Dendritic cell treated with granulocyte-macrophage colony-stimulating factor and Interleukin-4, amounts not matched to agents 40 ng/mL and 50 ng/mL, for 4 days (primary cell): ENCODE measurements around the gene ASIC4.

Source experiments
- H3K27ac Mint-ChIP-seq: one replicate; pipeline ENCODE4 v1.8.0; 2022; ENCODE audit warnings: mild to moderate bottlenecking, mixed read lengths
- H3K27me3 Mint-ChIP-seq: one replicate; pipeline ENCODE4 v1.8.0; 2022; ENCODE audit warnings: mild to moderate bottlenecking, mixed read lengths
- H3K36me3 Mint-ChIP-seq: one replicate; pipeline ENCODE4 v1.8.0; 2022; ENCODE audit warnings: low read depth, mixed read lengths
- H3K4me1 Mint-ChIP-seq: one replicate; pipeline ENCODE4 v1.8.0; 2022; ENCODE audit warnings: low read depth, mixed read lengths
- H3K4me3 Mint-ChIP-seq: one replicate; pipeline ENCODE4 v1.8.0; 2022; ENCODE audit warnings: mild to moderate bottlenecking, moderate library complexity, mixed read lengths
- H3K9me3 Mint-ChIP-seq: one replicate; pipeline ENCODE4 v1.8.0; 2022; ENCODE audit warnings: mixed read lengths
- intact Hi-C: fragments of 100-400 bp; cut with micrococcal nuclease; formaldehyde crosslinking; loops from one replicate; pipeline ENCODE4 v1.15.0; 2022

ASIC4 gene

GRCh38 chr2:219559156-219559915 lies 45.1 kb downstream of the ASIC4 start:
- intact Hi-C loops = no loop called here
- Mint-ChIP-seq H3K27ac (no peak overlapping the region), H3K36me3 (no peaks in the 10 kb centered on the region)

GRCh38 chr2:219560037-219560892 lies 46.0 kb downstream of the ASIC4 start:
- Mint-ChIP-seq H3K27me3 (no peaks in the 10 kb centered on the region), H3K4me3 (no peak overlapping the region), H3K27ac (no peak overlapping the region), H3K9me3 (no peaks in the 10 kb centered on the region), H3K4me1 (no peaks in the 10 kb centered on the region), H3K36me3 (no peaks in the 10 kb centered on the region)
- intact Hi-C loops = no loop called here

More at GRCh38 chr2:219559156-219559915, 45.1 kb downstream of the ASIC4 start:
- no peaks in the 10 kb centered on the region for H3K4me1 Mint-ChIP-seq
- no peaks in the 10 kb centered on the region for H3K9me3 Mint-ChIP-seq
- H3K4me3 Mint-ChIP-seq = no peak overlapping the region
- H3K27me3 Mint-ChIP-seq = peaks cover 5% of the 10 kb centered on the region

GRCh38 chr2:219560893-219561178 lies 46.6 kb downstream of the ASIC4 start:
- H3K27ac Mint-ChIP-seq = no peak overlapping the region
- no peaks in the 10 kb centered on the region for H3K9me3 Mint-ChIP-seq
- intact Hi-C loops = no loop called here
- no peaks in the 10 kb centered on the region for H3K27me3 Mint-ChIP-seq
- H3K36me3 Mint-ChIP-seq = no peaks in the 10 kb centered on the region
- H3K4me1 Mint-ChIP-seq = no peaks in the 10 kb centered on the region
- no peak overlapping the region for H3K4me3 Mint-ChIP-seq

- Mint-ChIP-seq H3K27me3 (no peaks in the 10 kb centered on the region), H3K4me3 (no peak overlapping the region), H3K27ac (no peak overlapping the region), H3K4me1 (no peaks in the 10 kb centered on the region), H3K9me3 (no peaks in the 10 kb centered on the region), H3K36me3 (no peaks in the 10 kb centered on the region)
- intact Hi-C loops = no loop called here
Observed at GRCh38 chr2:219561179-219562048, 47.1 kb downstream of the ASIC4 start.

GRCh38 chr2:219562049-219563020 lies 48.1 kb downstream of the ASIC4 start:
- no peak overlapping the region for H3K4me3 Mint-ChIP-seq
- intact Hi-C loops = no loop called here
- no peaks in the 10 kb centered on the region for H3K27me3 Mint-ChIP-seq
- H3K9me3 Mint-ChIP-seq = no peaks in the 10 kb centered on the region
- H3K36me3 Mint-ChIP-seq = no peaks in the 10 kb centered on the region
- H3K4me1 Mint-ChIP-seq = no peaks in the 10 kb centered on the region
- H3K27ac Mint-ChIP-seq = no peak overlapping the region

GRCh38 chr2:219563271-219563928 lies 49.1 kb downstream of the ASIC4 start:
- no peaks in the 10 kb centered on the region for H3K9me3 Mint-ChIP-seq
- no peak overlapping the region for H3K27ac Mint-ChIP-seq
- peaks cover 4% of the 10 kb centered on the region for H3K27me3 Mint-ChIP-seq
- no peaks in the 10 kb centered on the region for H3K4me1 Mint-ChIP-seq
- no peaks in the 10 kb centered on the region for H3K36me3 Mint-ChIP-seq
- intact Hi-C loops = no loop called here
- H3K4me3 Mint-ChIP-seq = no peak overlapping the region

- intact Hi-C loops = no loop called here
Observed at GRCh38 chr2:219565130-219566080, 51.1 kb downstream of the ASIC4 start.

GRCh38 chr2:219566640-219567039 lies 52.4 kb downstream of the ASIC4 start:
- Mint-ChIP-seq H3K4me3 (no peak overlapping the region), H3K27me3 (peaks cover 29% of the 10 kb centered on the region), H3K27ac (no peak overlapping the region), H3K36me3 (no peaks in the 10 kb centered on the region), H3K9me3 (no peaks in the 10 kb centered on the region), H3K4me1 (peaks cover 4% of the 10 kb centered on the region)
- intact Hi-C loops = no loop called here

More at GRCh38 chr2:219565130-219566080, 51.1 kb downstream of the ASIC4 start:
- H3K4me1 Mint-ChIP-seq = peaks cover 4% of the 10 kb centered on the region
- no peaks in the 10 kb centered on the region for H3K9me3 Mint-ChIP-seq
- no peak overlapping the region for H3K27ac Mint-ChIP-seq
- H3K4me3 Mint-ChIP-seq = no peak overlapping the region
- H3K36me3 Mint-ChIP-seq = no peaks in the 10 kb centered on the region
- H3K27me3 Mint-ChIP-seq = peaks cover 22% of the 10 kb centered on the region

- H3K4me3 Mint-ChIP-seq = no peak overlapping the region
- no peaks in the 10 kb centered on the region for H3K36me3 Mint-ChIP-seq
- H3K27me3 Mint-ChIP-seq = peaks cover 34% of the 10 kb centered on the region
- H3K27ac Mint-ChIP-seq = no peak overlapping the region
- peaks cover 4% of the 10 kb centered on the region for H3K4me1 Mint-ChIP-seq
- no peaks in the 10 kb centered on the region for H3K9me3 Mint-ChIP-seq
- intact Hi-C loops = no loop called here
Observed at GRCh38 chr2:219567131-219567530, 52.8 kb downstream of the ASIC4 start.

GRCh38 chr2:219567791-219568361 lies 53.6 kb downstream of the ASIC4 start:
- Mint-ChIP-seq H3K27ac (no peak overlapping the region), H3K36me3 (no peaks in the 10 kb centered on the region), H3K4me1 (peaks cover 4% of the 10 kb centered on the region), H3K27me3 (peaks cover 41% of the 10 kb centered on the region), H3K4me3 (no peak overlapping the region), H3K9me3 (no peaks in the 10 kb centered on the region)
- intact Hi-C loops = no loop called here

- Mint-ChIP-seq H3K4me1 (peaks cover 4% of the 10 kb centered on the region), H3K9me3 (no peaks in the 10 kb centered on the region), H3K27ac (no peak overlapping the region), H3K27me3 (peaks cover 52% of the 10 kb centered on the region), H3K4me3 (no peak overlapping the region), H3K36me3 (no peaks in the 10 kb centered on the region)
- intact Hi-C loops = no loop called here
Observed at GRCh38 chr2:219569041-219569440, 54.8 kb downstream of the ASIC4 start.

- intact Hi-C loops = no loop called here
- Mint-ChIP-seq H3K9me3 (no peaks in the 10 kb centered on the region), H3K4me1 (peaks cover 4% of the 10 kb centered on the region), H3K27ac (no peak overlapping the region), H3K27me3 (peaks cover 52% of the 10 kb centered on the region), H3K4me3 (no peak overlapping the region), H3K36me3 (no peaks in the 10 kb centered on the region)
Observed at GRCh38 chr2:219569635-219570034, 55.4 kb downstream of the ASIC4 start.
